Measurements from ENCODE around the gene ELAVL3.

GRCh38 chr19:11456659-11457058 is 24.2 kb downstream of the ELAVL3 start:
- TF ChIP-seq FOS (IDR thresholded peaks at IDR 0.05; ENCODE audit: low read depth, low read length), result no peak
- TF ChIP-seq, protein P1, sequence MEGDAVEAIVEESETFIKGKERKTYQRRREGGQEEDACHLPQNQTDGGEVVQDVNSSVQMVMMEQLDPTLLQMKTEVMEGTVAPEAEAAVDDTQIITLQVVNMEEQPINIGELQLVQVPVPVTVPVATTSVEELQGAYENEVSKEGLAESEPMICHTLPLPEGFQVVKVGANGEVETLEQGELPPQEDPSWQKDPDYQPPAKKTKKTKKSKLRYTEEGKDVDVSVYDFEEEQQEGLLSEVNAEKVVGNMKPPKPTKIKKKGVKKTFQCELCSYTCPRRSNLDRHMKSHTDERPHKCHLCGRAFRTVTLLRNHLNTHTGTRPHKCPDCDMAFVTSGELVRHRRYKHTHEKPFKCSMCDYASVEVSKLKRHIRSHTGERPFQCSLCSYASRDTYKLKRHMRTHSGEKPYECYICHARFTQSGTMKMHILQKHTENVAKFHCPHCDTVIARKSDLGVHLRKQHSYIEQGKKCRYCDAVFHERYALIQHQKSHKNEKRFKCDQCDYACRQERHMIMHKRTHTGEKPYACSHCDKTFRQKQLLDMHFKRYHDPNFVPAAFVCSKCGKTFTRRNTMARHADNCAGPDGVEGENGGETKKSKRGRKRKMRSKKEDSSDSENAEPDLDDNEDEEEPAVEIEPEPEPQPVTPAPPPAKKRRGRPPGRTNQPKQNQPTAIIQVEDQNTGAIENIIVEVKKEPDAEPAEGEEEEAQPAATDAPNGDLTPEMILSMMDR (conservative IDR thresholded peaks at IDR 0.05; ENCODE audit: low read depth, low read length), result no peak
